Small intestine (tissue), 7 donors: ENCODE data around the gene DCAF11. TPM values are rescaled to one million over a fixed set of nuclear protein-coding genes. Genes with fewer than 3 reads are reported as not detected.

Source experiments
- DNase-seq, 2 donors: peaks; one replicate each; pipeline versions ENCODE4 v3.0.0 to v3.0.0-alpha.2; 2013
- FAIRE-seq: peaks from 2 replicates; lab custom pipeline; 2012; peaks lifted over from hg19 to GRCh38; lab: Jason Lieb, UNC
- H3K27ac ChIP-seq, 3 donors: one replicate each; pipeline ENCODE4 v1.5.1; 2013; ENCODE audit warnings: low read length in 2 of 3, mild to moderate bottlenecking in 2 of 3, control low read depth in 1 of 3, inconsistent platforms in 1 of 3, low read depth in 1 of 3, moderate library complexity in 1 of 3
- H3K27me3 ChIP-seq, 3 donors: one replicate each; pipeline ENCODE4 v1.6.1; 2013; ENCODE audit warnings: low read length in 3 of 3, inconsistent platforms in 1 of 3; ENCODE audit not compliant: control insufficient read depth in 3 of 3, insufficient read depth in 3 of 3
- H3K36me3 ChIP-seq, 3 donors: one replicate each; pipeline ENCODE4 v1.6.1; 2013; ENCODE audit warnings: low read length in 3 of 3, inconsistent platforms in 1 of 3, low read depth in 1 of 3, mild to moderate bottlenecking in 1 of 3, moderate library complexity in 1 of 3; ENCODE audit not compliant: control insufficient read depth in 3 of 3, insufficient read depth in 2 of 3
- H3K4me1 ChIP-seq, 3 donors: one replicate each; pipeline ENCODE4 v1.6.1; 2013; ENCODE audit warnings: low read length in 2 of 3, inconsistent platforms in 1 of 3, low read depth in 1 of 3, mild to moderate bottlenecking in 1 of 3, moderate library complexity in 1 of 3; ENCODE audit not compliant: control insufficient read depth in 3 of 3, insufficient read depth in 2 of 3
- H3K4me3 ChIP-seq, 3 donors: one replicate each; pipeline ENCODE4 v1.5.1; 2013; ENCODE audit warnings: low read length in 3 of 3, control low read depth in 1 of 3, inconsistent platforms in 1 of 3, low read depth in 1 of 3, mild to moderate bottlenecking in 1 of 3, moderate library complexity in 1 of 3
- H3K9me3 ChIP-seq, 2 donors: one replicate each; pipeline ENCODE4 v1.6.1; 2013; ENCODE audit warnings: low read depth in 1 of 2, low read length in 1 of 2; ENCODE audit not compliant: control insufficient read depth in 2 of 2, insufficient read depth in 1 of 2
- WGBS, 3 donors: extraction: QIAGEN DNeasy Blood & Tissue Kit; methylation state at CpG; one replicate each; pipeline ENCODE4 v1.1.7; 2013; 5-methylcytosine and 5-hydroxymethylcytosine counted together
- polyA plus RNA-seq, 4 donors: library from polyadenylated mRNA; stranded (reverse) in 3 of 4; unstranded in 1 of 4; fragments of 200-250 nt in 3 of 4; fragments of 120-200 nt in 1 of 4; gene quantifications; one replicate each; pipeline versions ENCODE4 v1.2.1 to v1.2.3, GENCODE V29; 2013
- donor health status: healthy with polysubstance abuse.
- donor health status: control.
- donor health status: control.
- donor health status: Bipolar disorder and iron deficiency.
- donor health status: healthy.

Gene DCAF11
- polyA plus RNA-seq, 4 donors, result 72.1 to 122 (median 93.3) TPM

GRCh38 chr14:24075485-24076301 lies 38.9 kb upstream of the DCAF11 start:
- Histone ChIP-seq H3K27me3 (no peaks in the 10 kb centered on the region), H3K36me3 (no peaks in the 10 kb centered on the region), H3K4me1 (peaks cover 4 to 54% (median 16%) of the 10 kb centered on the region in 3 donors), H3K4me3 (no peak overlapping the region), H3K27ac (peak overlapping the region; percentile 49 to 94 (median 66)), H3K9me3 (no peaks in the 10 kb centered on the region)
- 36 to 61% (median 45%) methylated on average over 11 of the region's 11 CpGs for WGBS, 3 donors
- DNase-seq (peak; percentile 56 to 77), FAIRE-seq (no peak)

- no peak for DNase-seq
- Histone ChIP-seq H3K9me3 (no peaks in the 10 kb centered on the region), H3K27ac (peak overlapping the region in 1 of 3 donors; percentile 94), H3K36me3 (no peaks in the 10 kb centered on the region), H3K27me3 (no peaks in the 10 kb centered on the region), H3K4me1 (peaks cover 4 to 57% (median 16%) of the 10 kb centered on the region in 3 donors), H3K4me3 (no peak overlapping the region)
- no peak for FAIRE-seq
- 69 to 87% (median 73%) methylated on average over 10 of the region's 10 CpGs for WGBS, 3 donors
Measured at GRCh38 chr14:24076302-24076601, 38.3 kb upstream of the DCAF11 start.

GRCh38 chr14:24077086-24077485 lies 37.5 kb upstream of the DCAF11 start:
- DNase-seq (no peak), FAIRE-seq (no peak)
- no peaks in the 10 kb centered on the region for H3K9me3 ChIP-seq
- H3K27me3 ChIP-seq, result no peaks in the 10 kb centered on the region
- WGBS, 3 donors, result 93 to 96% (median 94%) methylated on average over 23 of the region's 23 CpGs
- no peak overlapping the region for H3K4me3 ChIP-seq
- H3K36me3 ChIP-seq, result no peaks in the 10 kb centered on the region
- peaks cover 4 to 53% (median 18%) of the 10 kb centered on the region in 3 donors for H3K4me1 ChIP-seq
- H3K27ac ChIP-seq, result no peak overlapping the region

- no peak for FAIRE-seq
- H3K4me1 ChIP-seq, result peaks cover 4 to 45% (median 20%) of the 10 kb centered on the region in 3 donors
- H3K9me3 ChIP-seq, result no peaks in the 10 kb centered on the region
- DNase-seq, result no peak
- no peaks in the 10 kb centered on the region for H3K27me3 ChIP-seq
- 79 to 88% (median 80%) methylated on average over 3 of the region's 3 CpGs for WGBS, 3 donors
- no peak overlapping the region for H3K4me3 ChIP-seq
- H3K36me3 ChIP-seq, result no peaks in the 10 kb centered on the region
- H3K27ac ChIP-seq, result no peak overlapping the region
Measured at GRCh38 chr14:24078146-24078545, 36.4 kb upstream of the DCAF11 start.

GRCh38 chr14:24079491-24080141 lies 35.0 kb upstream of the DCAF11 start:
- Histone ChIP-seq H3K4me3 (no peak overlapping the region), H3K27me3 (no peaks in the 10 kb centered on the region), H3K9me3 (no peaks in the 10 kb centered on the region), H3K4me1 (peaks cover 0 to 31% (median 14%) of the 10 kb centered on the region in 3 donors), H3K27ac (no peak overlapping the region), H3K36me3 (no peaks in the 10 kb centered on the region)
- FAIRE-seq (no peak), DNase-seq (no peak)
- 90 to 93% (median 91%) methylated on average over 9 of the region's 9 CpGs for WGBS, 3 donors

GRCh38 chr14:24080142-24080530 lies 34.4 kb upstream of the DCAF11 start:
- 76 to 79% (median 77%) methylated on average over 6 of the region's 6 CpGs for WGBS, 3 donors
- Histone ChIP-seq H3K9me3 (no peaks in the 10 kb centered on the region), H3K27me3 (no peaks in the 10 kb centered on the region), H3K36me3 (no peaks in the 10 kb centered on the region), H3K27ac (peak overlapping the region in 1 of 3 donors; percentile 97), H3K4me1 (peaks cover 0 to 25% (median 14%) of the 10 kb centered on the region in 3 donors), H3K4me3 (no peak overlapping the region)
- no peak for DNase-seq
- FAIRE-seq, result no peak

GRCh38 chr14:24080888-24081738 lies 33.5 kb upstream of the DCAF11 start:
- FAIRE-seq (no peak), DNase-seq (peak; percentile 83 to 89)
- Histone ChIP-seq H3K27me3 (no peaks in the 10 kb centered on the region), H3K9me3 (no peaks in the 10 kb centered on the region), H3K36me3 (no peaks in the 10 kb centered on the region), H3K4me1 (peaks cover 0 to 16% (median 11%) of the 10 kb centered on the region in 3 donors), H3K4me3 (peak overlapping the region; percentile 52 to 77 (median 65)), H3K27ac (peak overlapping the region; percentile 76 to 97 (median 89))
- 0% methylated on average over 55 to 74 of the region's 74 CpGs for WGBS, 3 donors

- Histone ChIP-seq H3K4me1 (peaks cover 0 to 15% (median 9%) of the 10 kb centered on the region in 3 donors), H3K27ac (peak overlapping the region; percentile 65 to 97 (median 76)), H3K9me3 (no peaks in the 10 kb centered on the region), H3K27me3 (no peaks in the 10 kb centered on the region), H3K36me3 (no peaks in the 10 kb centered on the region), H3K4me3 (peak overlapping the region; percentile 52 to 77 (median 65))
- FAIRE-seq (no peak), DNase-seq (no peak)
- WGBS, 3 donors, result 21 to 27% (median 22%) methylated on average over 17 to 26 of the region's 26 CpGs
Measured at GRCh38 chr14:24081739-24082211, 32.8 kb upstream of the DCAF11 start.
